VCaP (cell line): ENCODE measurements around the gene GJA10.

Source experiments
- H3K27ac ChIP-seq: fragments of 450-650 bp; 2 replicates; pipeline ENCODE4 v1.5.1; 2017
- CTCF ChIP-seq: fragments of 450-650 bp; conservative IDR thresholded peaks from 2 replicates; pipeline ENCODE4 v1.5.1; 2017; ENCODE audit warnings: mild to moderate bottlenecking, moderate library complexity

Gene GJA10

GRCh38 chr6:89921691-89922090, 27.4 kb downstream of the GJA10 start:
- no peak overlapping the region for H3K27ac ChIP-seq
- TF ChIP-seq CTCF, result no peak

GRCh38 chr6:89924231-89924630, 30.0 kb downstream of the GJA10 start:
- no peak overlapping the region for H3K27ac ChIP-seq

GRCh38 chr6:89925826-89926225, 31.6 kb downstream of the GJA10 start:
- TF ChIP-seq CTCF, result no peak
- H3K27ac ChIP-seq, result no peak overlapping the region

More at GRCh38 chr6:89924231-89924630, 30.0 kb downstream of the GJA10 start:
- no peak for TF ChIP-seq CTCF

- no peak overlapping the region for H3K27ac ChIP-seq
- TF ChIP-seq CTCF, result no peak
These were observed 33.0 kb downstream of the GJA10 start for GRCh38 chr6:89927264-89927663.

- H3K27ac ChIP-seq, result no peak overlapping the region
These were observed 33.7 kb downstream of the GJA10 start for GRCh38 chr6:89927791-89928550.

GRCh38 chr6:89928604-89929003, 34.3 kb downstream of the GJA10 start:
- H3K27ac ChIP-seq, result no peak overlapping the region

More at GRCh38 chr6:89927791-89928550, 33.7 kb downstream of the GJA10 start:
- no peak for TF ChIP-seq CTCF

GRCh38 chr6:89930789-89931188, 36.5 kb downstream of the GJA10 start:
- no peak overlapping the region for H3K27ac ChIP-seq
- no peak for TF ChIP-seq CTCF

More at GRCh38 chr6:89928604-89929003, 34.3 kb downstream of the GJA10 start:
- no peak for TF ChIP-seq CTCF
